HUES48 (cell line): ENCODE data around the gene ENPP6.

Source experiments
- H3K27ac ChIP-seq: one replicate; pipeline ENCODE4 v1.7.0; 2013; ENCODE audit warnings: low read depth, low read length, inconsistent platforms
- H3K27me3 ChIP-seq: 2 replicates; pipeline ENCODE4 v1.6.1; 2013; ENCODE audit warnings: mild to moderate bottlenecking, low read length; ENCODE audit not compliant: control insufficient read depth, insufficient read depth
- H3K36me3 ChIP-seq: 2 replicates; pipeline ENCODE4 v1.6.1; 2013; ENCODE audit warnings: low read length; ENCODE audit not compliant: control insufficient read depth, insufficient read depth
- H3K4me1 ChIP-seq: 2 replicates; pipeline ENCODE4 v1.6.1; 2013; ENCODE audit warnings: mild to moderate bottlenecking, low read length; ENCODE audit not compliant: control insufficient read depth, insufficient read depth
- H3K4me3 ChIP-seq: 2 replicates; pipeline ENCODE4 v1.5.1; 2013; ENCODE audit warnings: mild to moderate bottlenecking, low read depth, low read length
- H3K9ac ChIP-seq: 2 replicates; pipeline ENCODE4 v1.6.1; 2013; ENCODE audit warnings: mild to moderate bottlenecking, low read depth, low read length, moderate library complexity
- H3K9me3 ChIP-seq: 2 replicates; pipeline ENCODE4 v1.6.1; 2013; ENCODE audit warnings: low read length; ENCODE audit not compliant: control insufficient read depth, insufficient read depth

ENPP6 gene

GRCh38 chr4:184074677-184075388 lies 142.8 kb downstream of the ENPP6 start:
- Histone ChIP-seq H3K27ac (no peak overlapping the region), H3K36me3 (no peaks in the 10 kb centered on the region), H3K27me3 (no peaks in the 10 kb centered on the region), H3K4me3 (no peak overlapping the region), H3K9me3 (no peaks in the 10 kb centered on the region), H3K9ac (no peak overlapping the region), H3K4me1 (no peaks in the 10 kb centered on the region)

GRCh38 chr4:184067931-184068554 lies 149.6 kb downstream of the ENPP6 start:
- Histone ChIP-seq H3K4me3 (no peak overlapping the region), H3K9me3 (no peaks in the 10 kb centered on the region), H3K36me3 (no peaks in the 10 kb centered on the region), H3K9ac (no peak overlapping the region), H3K27ac (no peak overlapping the region), H3K4me1 (no peaks in the 10 kb centered on the region), H3K27me3 (no peaks in the 10 kb centered on the region)

- Histone ChIP-seq H3K27ac (no peak overlapping the region), H3K36me3 (no peaks in the 10 kb centered on the region), H3K9ac (no peak overlapping the region), H3K27me3 (no peaks in the 10 kb centered on the region), H3K9me3 (no peaks in the 10 kb centered on the region), H3K4me3 (no peak overlapping the region), H3K4me1 (no peaks in the 10 kb centered on the region)
Observed at GRCh38 chr4:184066584-184067300, 150.9 kb downstream of the ENPP6 start.

- Histone ChIP-seq H3K27ac (no peak overlapping the region), H3K4me1 (no peaks in the 10 kb centered on the region), H3K36me3 (no peaks in the 10 kb centered on the region), H3K9ac (no peak overlapping the region), H3K27me3 (no peaks in the 10 kb centered on the region), H3K4me3 (no peak overlapping the region), H3K9me3 (no peaks in the 10 kb centered on the region)
Observed at GRCh38 chr4:184064877-184065276, 152.8 kb downstream of the ENPP6 start.

GRCh38 chr4:184062769-184063168 lies 154.9 kb downstream of the ENPP6 start:
- Histone ChIP-seq H3K27ac (no peak overlapping the region), H3K27me3 (no peaks in the 10 kb centered on the region), H3K4me1 (no peaks in the 10 kb centered on the region), H3K9ac (no peak overlapping the region), H3K36me3 (no peaks in the 10 kb centered on the region), H3K9me3 (no peaks in the 10 kb centered on the region), H3K4me3 (no peak overlapping the region)

GRCh38 chr4:184061582-184061981 lies 156.1 kb downstream of the ENPP6 start:
- Histone ChIP-seq H3K36me3 (no peaks in the 10 kb centered on the region), H3K9ac (no peak overlapping the region)

GRCh38 chr4:184059099-184059498 lies 158.6 kb downstream of the ENPP6 start:
- no peak overlapping the region for H3K9ac ChIP-seq
- no peaks in the 10 kb centered on the region for H3K9me3 ChIP-seq
- no peak overlapping the region for H3K4me3 ChIP-seq
- H3K4me1 ChIP-seq = 0 out of 2 replicates have a peak, but pooled peaks cover 7% of the 10 kb centered on the region
- H3K36me3 ChIP-seq = no peaks in the 10 kb centered on the region
- no peak overlapping the region for H3K27ac ChIP-seq
- no peaks in the 10 kb centered on the region for H3K27me3 ChIP-seq

More at GRCh38 chr4:184061582-184061981, 156.1 kb downstream of the ENPP6 start:
- H3K4me1 ChIP-seq = 0 out of 2 replicates have a peak, but pooled peaks cover 5% of the 10 kb centered on the region
- H3K27ac ChIP-seq = no peak overlapping the region
- no peaks in the 10 kb centered on the region for H3K27me3 ChIP-seq
- no peak overlapping the region for H3K4me3 ChIP-seq
- H3K9me3 ChIP-seq = no peaks in the 10 kb centered on the region

- Histone ChIP-seq H3K36me3 (no peaks in the 10 kb centered on the region), H3K27ac (no peak overlapping the region), H3K4me3 (no peak overlapping the region), H3K9me3 (no peaks in the 10 kb centered on the region), H3K9ac (no peak overlapping the region), H3K27me3 (no peaks in the 10 kb centered on the region), H3K4me1 (0 out of 2 replicates have a peak, but pooled peaks cover 7% of the 10 kb centered on the region)
Observed at GRCh38 chr4:184058026-184058425, 159.6 kb downstream of the ENPP6 start.

- Histone ChIP-seq H3K4me1 (0 out of 2 replicates have a peak, but pooled peaks cover 7% of the 10 kb centered on the region), H3K9me3 (no peaks in the 10 kb centered on the region), H3K4me3 (no peak overlapping the region), H3K27ac (no peak overlapping the region), H3K36me3 (no peaks in the 10 kb centered on the region), H3K27me3 (no peaks in the 10 kb centered on the region), H3K9ac (no peak overlapping the region)
Observed at GRCh38 chr4:184056877-184057276, 160.8 kb downstream of the ENPP6 start.

GRCh38 chr4:184053434-184053833 lies 164.2 kb downstream of the ENPP6 start:
- H3K27me3 ChIP-seq = no peaks in the 10 kb centered on the region
- no peak overlapping the region for H3K27ac ChIP-seq
- no peak overlapping the region for H3K4me3 ChIP-seq
- no peaks in the 10 kb centered on the region for H3K9me3 ChIP-seq
- H3K9ac ChIP-seq = no peak overlapping the region
- H3K4me1 ChIP-seq = 0 out of 2 replicates have a peak, but pooled peaks cover 7% of the 10 kb centered on the region
- no peaks in the 10 kb centered on the region for H3K36me3 ChIP-seq

- Histone ChIP-seq H3K9ac (no peak overlapping the region), H3K4me3 (no peak overlapping the region), H3K27me3 (no peaks in the 10 kb centered on the region), H3K27ac (no peak overlapping the region), H3K36me3 (no peaks in the 10 kb centered on the region), H3K4me1 (0 out of 2 replicates have a peak, but pooled peaks cover 7% of the 10 kb centered on the region), H3K9me3 (no peaks in the 10 kb centered on the region)
Observed at GRCh38 chr4:184052616-184053015, 165.1 kb downstream of the ENPP6 start.
